Measurements from ENCODE around the gene TGFA.

Gene TGFA

GRCh38 chr2:70553584-70554337 is at the start of gene TGFA:
Gene TGFA (minus strand): TSS chr2:70553826. CDS start chr2:70553767, 59 bp downstream.
- H3K9ac ChIP-seq (ENCODE audit: low read depth, low read length) = peak within 1 kb of the TSS; percentile 80
- no peaks in the 10 kb centered on the region for H3K9me3 ChIP-seq (ENCODE audit: control insufficient read depth, insufficient read depth, low read length)
- H3K4me1 ChIP-seq (ENCODE audit: insufficient read depth, low read length) = no peaks in the 10 kb centered on the region
- H3K36me3 ChIP-seq (ENCODE audit: insufficient read depth, low read length) = no peaks in the 10 kb centered on the region

GRCh38 chr2:70603066-70603465 is 49.4 kb upstream of the TGFA start:
- Histone ChIP-seq H3K9me3 (ENCODE audit: control insufficient read depth, insufficient read depth, low read length) (0 out of 2 replicates have a peak, but pooled peaks cover under 1% of the 10 kb centered on the region), H3K9ac (ENCODE audit: low read depth, low read length) (no peak overlapping the region), H3K36me3 (ENCODE audit: insufficient read depth, low read length) (no peaks in the 10 kb centered on the region), H3K4me1 (ENCODE audit: insufficient read depth, low read length) (no peaks in the 10 kb centered on the region)

- Histone ChIP-seq H3K9ac (ENCODE audit: low read depth, low read length) (no peak overlapping the region), H3K4me1 (ENCODE audit: insufficient read depth, low read length) (peaks cover 7% of the 10 kb centered on the region), H3K9me3 (ENCODE audit: control insufficient read depth, insufficient read depth, low read length) (0 out of 2 replicates have a peak, but pooled peaks cover 4% of the 10 kb centered on the region), H3K36me3 (ENCODE audit: insufficient read depth, low read length) (no peaks in the 10 kb centered on the region)
Observed at GRCh38 chr2:70598197-70598596, 44.6 kb upstream of the TGFA start.

- H3K36me3 ChIP-seq (ENCODE audit: insufficient read depth, low read length) = no peaks in the 10 kb centered on the region
- peaks cover 7% of the 10 kb centered on the region for H3K4me1 ChIP-seq (ENCODE audit: insufficient read depth, low read length)
- no peak overlapping the region for H3K9ac ChIP-seq (ENCODE audit: low read depth, low read length)
- H3K9me3 ChIP-seq (ENCODE audit: control insufficient read depth, insufficient read depth, low read length) = 0 out of 2 replicates have a peak, but pooled peaks cover 4% of the 10 kb centered on the region
Observed at GRCh38 chr2:70596739-70597138, 43.1 kb upstream of the TGFA start.

- H3K4me1 ChIP-seq (ENCODE audit: insufficient read depth, low read length) = peaks cover 7% of the 10 kb centered on the region
Observed at GRCh38 chr2:70596293-70596692, 42.7 kb upstream of the TGFA start.

GRCh38 chr2:70583091-70583490 is 29.5 kb upstream of the TGFA start:
- H3K9ac ChIP-seq (ENCODE audit: low read depth, low read length) = no peak overlapping the region
- no peaks in the 10 kb centered on the region for H3K36me3 ChIP-seq (ENCODE audit: insufficient read depth, low read length)
- H3K9me3 ChIP-seq (ENCODE audit: control insufficient read depth, insufficient read depth, low read length) = no peaks in the 10 kb centered on the region
- H3K4me1 ChIP-seq (ENCODE audit: insufficient read depth, low read length) = no peaks in the 10 kb centered on the region

More at GRCh38 chr2:70596293-70596692, 42.7 kb upstream of the TGFA start:
- Histone ChIP-seq H3K9ac (ENCODE audit: low read depth, low read length) (no peak overlapping the region), H3K36me3 (ENCODE audit: insufficient read depth, low read length) (no peaks in the 10 kb centered on the region), H3K9me3 (ENCODE audit: control insufficient read depth, insufficient read depth, low read length) (0 out of 2 replicates have a peak, but pooled peaks cover 4% of the 10 kb centered on the region)

GRCh38 chr2:70580352-70580751 is 26.7 kb upstream of the TGFA start:
- Histone ChIP-seq H3K9ac (ENCODE audit: low read depth, low read length) (no peak overlapping the region), H3K9me3 (ENCODE audit: control insufficient read depth, insufficient read depth, low read length) (peaks cover 3% of the 10 kb centered on the region; the same call in 1 of the 2 replicates), H3K36me3 (ENCODE audit: insufficient read depth, low read length) (no peaks in the 10 kb centered on the region), H3K4me1 (ENCODE audit: insufficient read depth, low read length) (no peaks in the 10 kb centered on the region)

GRCh38 chr2:70574618-70575017 is 21.0 kb upstream of the TGFA start:
- Histone ChIP-seq H3K36me3 (ENCODE audit: insufficient read depth, low read length) (no peaks in the 10 kb centered on the region), H3K4me1 (ENCODE audit: insufficient read depth, low read length) (no peaks in the 10 kb centered on the region), H3K9me3 (ENCODE audit: control insufficient read depth, insufficient read depth, low read length) (peaks cover 3% of the 10 kb centered on the region; the same call in 1 of the 2 replicates), H3K9ac (ENCODE audit: low read depth, low read length) (no peak overlapping the region)

- H3K4me1 ChIP-seq (ENCODE audit: insufficient read depth, low read length) = no peaks in the 10 kb centered on the region
- no peaks in the 10 kb centered on the region for H3K36me3 ChIP-seq (ENCODE audit: insufficient read depth, low read length)
- H3K9ac ChIP-seq (ENCODE audit: low read depth, low read length) = no peak overlapping the region
- H3K9me3 ChIP-seq (ENCODE audit: control insufficient read depth, insufficient read depth, low read length) = peaks cover 3% of the 10 kb centered on the region; the same call in 1 of the 2 replicates
Observed at GRCh38 chr2:70574109-70574508, 20.5 kb upstream of the TGFA start.

GRCh38 chr2:70570041-70570661 is 16.5 kb upstream of the TGFA start:
- H3K9ac ChIP-seq (ENCODE audit: low read depth, low read length) = no peak overlapping the region
- H3K9me3 ChIP-seq (ENCODE audit: control insufficient read depth, insufficient read depth, low read length) = no peaks in the 10 kb centered on the region
- H3K4me1 ChIP-seq (ENCODE audit: insufficient read depth, low read length) = no peaks in the 10 kb centered on the region
- H3K36me3 ChIP-seq (ENCODE audit: insufficient read depth, low read length) = no peaks in the 10 kb centered on the region

- no peak overlapping the region for H3K9ac ChIP-seq (ENCODE audit: low read depth, low read length)
- H3K4me1 ChIP-seq (ENCODE audit: insufficient read depth, low read length) = no peaks in the 10 kb centered on the region
- no peaks in the 10 kb centered on the region for H3K36me3 ChIP-seq (ENCODE audit: insufficient read depth, low read length)
- no peaks in the 10 kb centered on the region for H3K9me3 ChIP-seq (ENCODE audit: control insufficient read depth, insufficient read depth, low read length)
Observed at GRCh38 chr2:70569559-70569958, 15.9 kb upstream of the TGFA start.

GRCh38 chr2:70566906-70567305 is 13.3 kb upstream of the TGFA start:
- Histone ChIP-seq H3K36me3 (ENCODE audit: insufficient read depth, low read length) (no peaks in the 10 kb centered on the region), H3K9ac (ENCODE audit: low read depth, low read length) (no peak overlapping the region), H3K4me1 (ENCODE audit: insufficient read depth, low read length) (no peaks in the 10 kb centered on the region), H3K9me3 (ENCODE audit: control insufficient read depth, insufficient read depth, low read length) (no peaks in the 10 kb centered on the region)

- Histone ChIP-seq H3K36me3 (ENCODE audit: insufficient read depth, low read length) (no peaks in the 10 kb centered on the region), H3K9ac (ENCODE audit: low read depth, low read length) (no peak overlapping the region), H3K4me1 (ENCODE audit: insufficient read depth, low read length) (no peaks in the 10 kb centered on the region), H3K9me3 (ENCODE audit: control insufficient read depth, insufficient read depth, low read length) (no peaks in the 10 kb centered on the region)
Observed at GRCh38 chr2:70566464-70566863, 12.8 kb upstream of the TGFA start.

GRCh38 chr2:70565039-70565731 is 11.6 kb upstream of the TGFA start:
- Histone ChIP-seq H3K9ac (ENCODE audit: low read depth, low read length) (no peak overlapping the region), H3K9me3 (ENCODE audit: control insufficient read depth, insufficient read depth, low read length) (no peaks in the 10 kb centered on the region), H3K4me1 (ENCODE audit: insufficient read depth, low read length) (no peaks in the 10 kb centered on the region), H3K36me3 (ENCODE audit: insufficient read depth, low read length) (no peaks in the 10 kb centered on the region)
